ENCODE measurements around the gene DMD.

GRCh38 chrX:31320740-31321139 is 1890.6 kb downstream of the DMD start:
- TF ChIP-seq CTCF (IDR thresholded peaks at IDR 0.05; ENCODE audit: low read length) (no peak), EZH2phosphoT487 (IDR thresholded peaks at IDR 0.05; ENCODE audit: low read length) (no peak)

All from MM.1S (cell line).